H9 (cell line): ENCODE results near the gene CHCHD4. TPM values are rescaled to one million over a fixed set of nuclear protein-coding genes. Genes with fewer than 3 reads are reported as not detected.
A peak's percentile ranks its signal among the peaks of the same experiment; 100 is the strongest.

Source experiments
- DNase-seq: peaks from one replicate; pipeline ENCODE4 v3.0.0-alpha.2; 2017
- H2AFZ ChIP-seq: one replicate; pipeline ENCODE4 v1.6.1; 2013; ENCODE audit warnings: mild to moderate bottlenecking, low read length, control low read depth, moderate library complexity
- H2AK5ac ChIP-seq: 2 replicates; pipeline ENCODE4 v1.6.1; 2013; ENCODE audit warnings: low read length, control low read depth, mixed read lengths; ENCODE audit not compliant: insufficient read length
- H2BK120ac ChIP-seq: one replicate; pipeline ENCODE4 v1.6.1; 2013; ENCODE audit warnings: low read depth, mild to moderate bottlenecking, low read length, control low read depth, inconsistent platforms; ENCODE audit not compliant: poor library complexity, severe bottlenecking
- H2BK12ac ChIP-seq: 2 replicates; pipeline ENCODE4 v1.6.1; 2013; ENCODE audit warnings: low read length, control low read depth, mixed read lengths, low read depth; ENCODE audit not compliant: insufficient read length
- H2BK15ac ChIP-seq: 2 replicates; pipeline ENCODE4 v1.6.1; 2013; ENCODE audit warnings: low read depth, low read length, control low read depth
- H2BK20ac ChIP-seq: one replicate; pipeline ENCODE4 v1.6.1; 2013; ENCODE audit warnings: low read depth, mild to moderate bottlenecking, low read length, control low read depth, inconsistent platforms; ENCODE audit not compliant: poor library complexity, severe bottlenecking
- H2BK5ac ChIP-seq: 2 replicates; pipeline ENCODE4 v1.6.1; 2013; ENCODE audit warnings: low read length, control low read depth, mixed read lengths; ENCODE audit not compliant: insufficient read length
- H3K14ac ChIP-seq: 2 replicates; pipeline ENCODE4 v1.6.1; 2013; ENCODE audit warnings: low read length, control low read depth; ENCODE audit not compliant: insufficient read depth
- H3K18ac ChIP-seq: 2 replicates; pipeline ENCODE4 v1.6.1; 2013; ENCODE audit warnings: low read depth, mild to moderate bottlenecking, mixed read lengths, low read length, control low read depth; ENCODE audit not compliant: insufficient read length
- H3K23ac ChIP-seq: 2 replicates; pipeline ENCODE4 v1.6.1; 2013; ENCODE audit warnings: low read length, control low read depth, mixed read lengths, low read depth; ENCODE audit not compliant: insufficient read length
- H3K23me2 ChIP-seq: 2 replicates; pipeline ENCODE4 v1.6.1; 2013; ENCODE audit warnings: low read depth, mild to moderate bottlenecking, mixed read lengths, low read length, control low read depth; ENCODE audit not compliant: insufficient read length, poor library complexity, severe bottlenecking
- H3K27ac ChIP-seq: 2 replicates; pipeline ENCODE4 v1.5.1; 2013; ENCODE audit warnings: low read length, control low read depth, mixed read lengths, low read depth; ENCODE audit not compliant: insufficient read length
- H3K27me3 ChIP-seq: 2 replicates; pipeline ENCODE4 v1.6.1; 2013; ENCODE audit warnings: low read length, control low read depth, inconsistent platforms; ENCODE audit not compliant: insufficient read depth
- H3K4ac ChIP-seq: 2 replicates; pipeline ENCODE4 v1.6.1; 2013; ENCODE audit warnings: low read depth, mild to moderate bottlenecking, control low read depth, inconsistent platforms, low read length, moderate library complexity
- H3K4me1 ChIP-seq: 2 replicates; pipeline ENCODE4 v1.6.1; 2013; ENCODE audit warnings: low read length, control low read depth, inconsistent platforms; ENCODE audit not compliant: insufficient read depth
- H3K4me2 ChIP-seq: 2 replicates; pipeline ENCODE4 v1.6.1; 2013; ENCODE audit warnings: low read length, control low read depth, mixed read lengths; ENCODE audit not compliant: insufficient read length, insufficient read depth
- H3K56ac ChIP-seq: 2 replicates; pipeline ENCODE4 v1.6.1; 2013; ENCODE audit warnings: low read depth, mild to moderate bottlenecking, mixed read lengths, low read length, control low read depth; ENCODE audit not compliant: insufficient read length
- H3K79me1 ChIP-seq: 2 replicates; pipeline ENCODE4 v1.6.1; 2013; ENCODE audit warnings: low read depth, mild to moderate bottlenecking, moderate library complexity, low read length, control low read depth, inconsistent platforms; ENCODE audit not compliant: insufficient read depth, poor library complexity, severe bottlenecking
- H3K79me2 ChIP-seq: 2 replicates; pipeline ENCODE4 v1.6.1; 2013; ENCODE audit warnings: low read length, control low read depth, inconsistent platforms; ENCODE audit not compliant: insufficient read depth
- H3K9ac ChIP-seq: 2 replicates; pipeline ENCODE4 v1.6.1; 2013; ENCODE audit warnings: low read length, control low read depth, mixed read lengths; ENCODE audit not compliant: insufficient read length; ENCODE audit errors: extremely low read depth
- H3K9me3 ChIP-seq: one replicate; pipeline ENCODE4 v1.6.1; 2013; ENCODE audit warnings: low read depth, low read length, inconsistent platforms; ENCODE audit not compliant: control insufficient read depth
- H3T11ph ChIP-seq: one replicate; pipeline ENCODE4 v1.6.1; 2013; ENCODE audit warnings: mild to moderate bottlenecking, low read length, control low read depth, inconsistent platforms
- H4K20me1 ChIP-seq: one replicate; pipeline ENCODE4 v1.6.1; 2013; ENCODE audit not compliant: control insufficient read depth, insufficient read length, insufficient read depth
- H4K5ac ChIP-seq: 2 replicates; pipeline ENCODE4 v1.6.1; 2013; ENCODE audit warnings: low read depth, mild to moderate bottlenecking, mixed read lengths, low read length, control low read depth; ENCODE audit not compliant: insufficient read length
- H4K8ac ChIP-seq: replicated peaks from 2 replicates; pipeline ENCODE4 v1.6.1; 2013; ENCODE audit warnings: low read length, control low read depth, mixed read lengths, low read depth; ENCODE audit not compliant: insufficient read length
- H4K91ac ChIP-seq: 2 replicates; pipeline ENCODE4 v1.6.1; 2013; ENCODE audit warnings: low read depth, mild to moderate bottlenecking, moderate library complexity, mixed read lengths, low read length, control low read depth; ENCODE audit not compliant: insufficient read length
- H3K27ac Mint-ChIP-seq, 3 experiments: 2 replicates in 2 of 3; 3 replicates in 1 of 3; pipeline ENCODE4 v1.8.0; 2020 to 2021; ENCODE audit warnings: mixed read lengths in 3 of 3, mild to moderate bottlenecking in 1 of 3, moderate library complexity in 1 of 3
- H3K27me3 Mint-ChIP-seq: 2 replicates; pipeline ENCODE4 v1.8.0; 2021; ENCODE audit warnings: low read depth, mild to moderate bottlenecking, moderate library complexity, mixed read lengths
- H3K36me3 Mint-ChIP-seq, 3 experiments: 2 replicates in 2 of 3; 3 replicates in 1 of 3; pipeline ENCODE4 v1.8.0; 2020 to 2021; ENCODE audit warnings: low read depth in 3 of 3, mixed read lengths in 3 of 3; ENCODE audit not compliant: insufficient read depth in 1 of 3
- H3K4me1 Mint-ChIP-seq, 2 experiments: 2 replicates each; pipeline ENCODE4 v1.8.0; 2020; ENCODE audit warnings: mixed read lengths in 2 of 2
- H3K4me3 Mint-ChIP-seq, 2 experiments: 2 replicates in 1 of 2; 3 replicates in 1 of 2; pipeline ENCODE4 v1.8.0; 2020 to 2021; ENCODE audit warnings: mild to moderate bottlenecking in 2 of 2, mixed read lengths in 2 of 2, moderate library complexity in 1 of 2
- H3K9me3 Mint-ChIP-seq, 2 experiments: 2 replicates in 1 of 2; 3 replicates in 1 of 2; pipeline ENCODE4 v1.8.0; 2020; ENCODE audit warnings: mild to moderate bottlenecking in 2 of 2, mixed read lengths in 2 of 2, moderate library complexity in 1 of 2
- WGBS: extraction: QIAGEN DNeasy Blood & Tissue Kit; methylation state at CpG from one replicate; pipeline ENCODE4 v1.1.7; 2013; ENCODE audit warnings: missing lambda C conversion rate, low lambda C conversion rate, mixed read lengths; ENCODE audit not compliant: insufficient read length; ENCODE audit errors: extremely low coverage; 5-methylcytosine and 5-hydroxymethylcytosine counted together
- total RNA-seq: library from RNA; stranded (reverse); gene quantifications from 2 replicates; pipeline ENCODE4 v1.2.1, GENCODE V29; 2021
- TF ChIP-seq, protein P1 (sequence below): fragments of 200-600 bp; sonication (generic); conservative IDR thresholded peaks from 3 replicates; pipeline ENCODE4 v1.8.0; 2021; ENCODE audit warnings: antibody characterized with exemption, mild to moderate bottlenecking

CHCHD4 gene
- total RNA-seq, 1 experiment from 2014 or later: 13.7 TPM

- H3K9me3 ChIP-seq: no peaks in the 10 kb centered on the region
These were observed 17.1 kb upstream of the CHCHD4 start for GRCh38 chr3:14141602-14142341.

More at GRCh38 chr3:14141602-14142341, 17.1 kb upstream of the CHCHD4 start:
- no peak overlapping the region for H3K18ac ChIP-seq
- H3K9me3 Mint-ChIP-seq: no peaks in the 10 kb centered on the region
- no peak overlapping the region for H3K9ac ChIP-seq
- no peak overlapping the region for H2BK120ac ChIP-seq
- no peak overlapping the region for H2BK15ac ChIP-seq
- H4K91ac ChIP-seq: no peak overlapping the region
- no peak overlapping the region for H3K4me2 ChIP-seq
- H3K27me3 Mint-ChIP-seq: no peaks in the 10 kb centered on the region; the same call in 1 of the 2 replicates
- H3K27ac Mint-ChIP-seq: peak overlapping the region in 1 of 3 experiments; percentile 46; a peak in 1 of 7 replicates
- H3K56ac ChIP-seq: no peak overlapping the region
- H3K4ac ChIP-seq: no peak overlapping the region
- H4K20me1 ChIP-seq: peaks cover 2% of the 10 kb centered on the region
- no peak overlapping the region for H2BK12ac ChIP-seq
- H3K27me3 ChIP-seq: no peaks in the 10 kb centered on the region
- no peak overlapping the region for H3K4me3 Mint-ChIP-seq
- H3K4me1 Mint-ChIP-seq: peaks cover 4 to 10% of the 10 kb centered on the region in 2 experiments; a peak in 3 of 4 replicates
- WGBS: no CpG with 5 or more reads among the region's 19 CpGs
- H4K8ac ChIP-seq: no peak overlapping the region
- H2BK20ac ChIP-seq: no peak overlapping the region
- no peaks in the 10 kb centered on the region for H3K79me2 ChIP-seq
- no peak overlapping the region for H3K27ac ChIP-seq
- DNase-seq: no peak
- peaks cover 12 to 66% (median 25%) of the 10 kb centered on the region in 3 experiments for H3K36me3 Mint-ChIP-seq
- no peak overlapping the region for H3K14ac ChIP-seq
- H3K23me2 ChIP-seq: no peaks in the 10 kb centered on the region
- no peaks in the 10 kb centered on the region for H3K79me1 ChIP-seq
- H2AK5ac ChIP-seq: no peak overlapping the region
- no peak overlapping the region for H3T11ph ChIP-seq
- no peak overlapping the region for H2BK5ac ChIP-seq
- H3K23ac ChIP-seq: no peak overlapping the region
- no peak overlapping the region for H4K5ac ChIP-seq
- TF ChIP-seq, protein P1, sequence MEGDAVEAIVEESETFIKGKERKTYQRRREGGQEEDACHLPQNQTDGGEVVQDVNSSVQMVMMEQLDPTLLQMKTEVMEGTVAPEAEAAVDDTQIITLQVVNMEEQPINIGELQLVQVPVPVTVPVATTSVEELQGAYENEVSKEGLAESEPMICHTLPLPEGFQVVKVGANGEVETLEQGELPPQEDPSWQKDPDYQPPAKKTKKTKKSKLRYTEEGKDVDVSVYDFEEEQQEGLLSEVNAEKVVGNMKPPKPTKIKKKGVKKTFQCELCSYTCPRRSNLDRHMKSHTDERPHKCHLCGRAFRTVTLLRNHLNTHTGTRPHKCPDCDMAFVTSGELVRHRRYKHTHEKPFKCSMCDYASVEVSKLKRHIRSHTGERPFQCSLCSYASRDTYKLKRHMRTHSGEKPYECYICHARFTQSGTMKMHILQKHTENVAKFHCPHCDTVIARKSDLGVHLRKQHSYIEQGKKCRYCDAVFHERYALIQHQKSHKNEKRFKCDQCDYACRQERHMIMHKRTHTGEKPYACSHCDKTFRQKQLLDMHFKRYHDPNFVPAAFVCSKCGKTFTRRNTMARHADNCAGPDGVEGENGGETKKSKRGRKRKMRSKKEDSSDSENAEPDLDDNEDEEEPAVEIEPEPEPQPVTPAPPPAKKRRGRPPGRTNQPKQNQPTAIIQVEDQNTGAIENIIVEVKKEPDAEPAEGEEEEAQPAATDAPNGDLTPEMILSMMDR: no peak
- H2AFZ ChIP-seq: no peak overlapping the region
- H3K4me1 ChIP-seq: no peaks in the 10 kb centered on the region; the same call in 1 of the 2 replicates
